NCI-H187 (cell line): Measurements from ENCODE around the gene OR12D1.
"Not testable (repeated sequence)": the region's sequence is repeated elsewhere in the genome, so short reads cannot be mapped to it uniquely, and the experiment has no call there.

Experiments used
- DNase-seq, 2 experiments: peaks; one replicate each; lab custom pipeline; 2025; lab: John Stamatoyannopoulos, UW

OR12D1 gene

DNA sequence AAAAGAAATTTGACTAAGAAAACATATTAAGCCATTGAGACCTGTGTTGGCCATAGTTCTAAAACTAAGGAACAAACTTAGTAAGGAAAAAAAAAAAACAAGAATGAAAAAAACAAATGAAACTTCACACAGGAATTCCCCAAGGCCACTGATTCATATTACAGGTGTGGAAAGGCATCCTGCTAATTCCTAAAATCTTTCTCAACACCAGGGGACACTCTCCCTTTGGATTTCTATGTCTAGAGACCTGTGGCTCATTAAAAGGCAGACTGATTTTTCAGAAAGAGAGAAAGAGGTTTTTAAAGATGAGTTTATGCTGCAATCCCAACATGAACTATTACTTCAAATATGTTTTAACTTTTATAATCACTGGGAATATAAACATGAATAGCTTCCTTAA is at the start of gene OR12D1:
Gene OR12D1, plus strand, starts transcription at position 341 of the 400 bp plus-strand sequence.
- DNase-seq: no peak

DNA sequence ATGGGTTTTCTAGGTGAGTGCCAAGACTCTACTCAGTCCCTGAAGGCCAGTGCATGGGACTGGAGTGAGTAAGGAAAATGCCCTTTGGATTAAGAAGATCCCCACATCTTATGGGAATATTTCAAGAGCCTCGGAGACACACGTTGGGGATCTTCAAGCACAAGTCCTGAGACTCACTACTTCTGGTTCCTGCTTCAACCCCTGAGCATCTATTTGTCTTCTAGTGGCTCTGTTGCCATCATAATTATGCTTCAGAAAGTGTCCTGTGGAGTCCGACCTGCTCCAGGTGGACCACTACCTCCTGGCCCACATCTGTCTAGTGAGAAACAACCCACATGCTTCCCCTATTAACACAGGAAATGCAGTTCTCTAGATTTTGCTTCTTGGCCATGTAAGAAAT is 46.0 kb upstream of the OR12D1 start, which contains the start of gene OR5V1:
Gene OR5V1, minus strand, starts transcription at position 101 of the 400 bp plus-strand sequence. CDS start 12,670 bp downstream, outside the sequence.
- no peak for DNase-seq

DNA sequence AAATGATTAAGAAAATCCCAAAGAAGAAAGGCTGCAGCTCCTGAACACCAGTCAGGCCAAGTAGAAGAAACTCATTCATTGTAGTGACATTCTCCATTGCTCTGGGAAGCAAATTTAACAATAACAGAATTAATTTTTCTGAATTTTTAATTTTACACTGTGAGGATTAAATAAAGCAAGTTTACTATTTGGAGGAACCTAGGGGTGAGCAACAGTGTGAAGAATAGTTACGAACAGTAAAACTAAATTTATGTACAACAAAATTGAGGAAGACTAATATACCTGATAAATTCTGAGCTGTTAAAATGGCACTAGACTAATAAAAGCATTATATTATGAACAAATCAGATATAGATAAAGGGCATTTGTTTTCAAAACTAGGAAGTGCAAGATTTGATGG is 39.5 kb upstream of the OR12D1 start, which contains the start of gene OR12D3:
Gene OR12D3, minus strand, starts transcription at position 101 of the 400 bp plus-strand sequence. Its CDS starts 4 bp downstream, at position 97.
- DNase-seq: no peak

DNA sequence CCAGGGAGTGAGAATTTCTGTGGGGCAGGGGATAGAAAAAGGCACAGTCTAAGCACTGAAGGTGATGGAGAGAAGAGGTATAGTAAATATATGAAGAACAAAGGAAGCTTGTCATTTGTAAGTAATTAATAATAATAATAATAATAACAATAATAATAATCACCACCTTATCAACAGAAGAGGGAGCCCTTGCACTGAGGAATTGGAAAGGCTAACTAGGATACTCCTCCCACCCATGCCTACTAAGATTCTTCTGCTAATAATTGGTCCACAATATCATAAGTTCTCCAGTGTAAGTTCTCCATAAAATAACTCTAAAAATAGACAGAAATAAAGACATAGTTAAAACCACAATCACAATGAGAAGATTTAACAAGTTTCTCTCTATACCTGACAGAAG is 38.7 kb upstream of the OR12D1 start:
- DNase-seq: no peak

DNA sequence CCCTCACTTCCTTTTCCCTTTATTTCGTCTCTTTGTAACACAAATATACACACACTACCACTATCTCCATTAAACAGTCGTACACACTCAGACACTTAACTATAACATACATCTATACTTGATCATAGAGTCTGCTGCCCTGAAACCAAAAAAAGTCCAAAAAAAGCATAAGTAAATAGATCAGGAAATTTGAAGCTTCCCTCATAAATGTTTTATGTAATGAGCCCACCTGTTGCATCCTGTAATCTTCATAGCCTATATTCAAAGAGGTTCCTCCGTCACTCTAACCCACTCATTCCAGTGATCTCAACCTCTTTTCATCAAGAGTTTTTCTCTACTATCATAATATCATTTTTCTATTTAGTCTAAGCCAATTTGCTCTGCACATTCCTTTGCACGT is 26.2 kb upstream of the OR12D1 start:
- DNase-seq: no peak

DNA sequence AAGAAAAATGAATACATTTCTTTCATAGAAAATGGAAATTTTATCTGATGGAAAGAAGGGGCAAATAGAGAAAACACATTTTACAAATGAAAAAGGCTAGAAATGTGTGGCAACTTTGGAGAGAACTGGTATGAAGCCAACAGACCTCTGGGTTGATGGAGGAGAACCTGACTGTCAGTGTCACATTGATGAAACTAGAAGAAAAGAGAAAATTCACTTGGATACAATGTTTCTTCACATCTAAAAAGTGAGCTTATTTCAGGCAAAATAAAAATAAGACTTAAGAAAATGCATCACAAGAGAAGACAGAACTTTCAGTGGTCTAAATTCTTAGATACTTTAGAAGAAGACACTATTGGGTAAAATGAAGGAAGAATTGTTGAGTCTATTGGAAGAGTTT is 19.4 kb upstream of the OR12D1 start, which contains the start of gene OR12D2:
Gene OR12D2, plus strand, starts transcription at position 301 of the 400 bp plus-strand sequence. CDS start 1,069 bp downstream, outside the sequence.
- DNase-seq: no peak

DNA sequence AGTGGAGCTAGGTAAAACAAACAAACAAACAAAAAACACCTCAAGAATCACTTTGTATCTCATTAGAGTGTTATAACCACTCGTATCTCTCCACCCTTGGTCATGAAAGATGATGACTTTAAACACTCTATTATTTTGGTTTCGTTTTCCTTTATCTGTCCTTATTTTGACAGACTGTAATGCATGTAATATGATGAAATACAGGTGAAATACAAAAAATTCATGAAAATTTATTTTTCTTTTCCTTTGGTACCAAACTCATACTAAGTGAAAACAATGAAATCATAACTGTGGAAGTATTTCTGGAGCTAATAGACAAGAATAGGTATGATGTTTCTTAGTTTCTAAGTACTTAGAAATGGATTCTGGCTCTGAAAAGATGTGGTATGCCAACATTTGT is 15.2 kb upstream of the OR12D1 start:
- DNase-seq: no peak

DNA sequence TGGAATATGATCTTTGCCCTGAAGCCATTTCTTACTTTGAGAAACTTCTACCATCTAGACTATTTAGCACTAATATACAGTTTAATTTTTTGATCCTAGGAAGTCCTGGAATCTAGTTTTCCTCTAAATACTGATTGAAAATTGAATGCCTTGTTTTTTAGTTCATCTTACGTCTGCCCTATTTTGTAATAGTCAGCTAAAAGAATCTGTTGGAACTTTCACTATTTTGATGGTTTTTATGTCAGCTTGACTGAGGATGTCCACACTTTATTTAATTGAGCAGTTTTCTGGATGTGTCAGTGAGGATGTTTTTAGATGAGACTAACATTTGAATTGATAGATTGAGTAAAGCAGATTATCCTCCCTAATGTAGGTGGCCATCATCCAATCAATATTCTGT is 10.9 kb upstream of the OR12D1 start:
- no peak for DNase-seq

DNA sequence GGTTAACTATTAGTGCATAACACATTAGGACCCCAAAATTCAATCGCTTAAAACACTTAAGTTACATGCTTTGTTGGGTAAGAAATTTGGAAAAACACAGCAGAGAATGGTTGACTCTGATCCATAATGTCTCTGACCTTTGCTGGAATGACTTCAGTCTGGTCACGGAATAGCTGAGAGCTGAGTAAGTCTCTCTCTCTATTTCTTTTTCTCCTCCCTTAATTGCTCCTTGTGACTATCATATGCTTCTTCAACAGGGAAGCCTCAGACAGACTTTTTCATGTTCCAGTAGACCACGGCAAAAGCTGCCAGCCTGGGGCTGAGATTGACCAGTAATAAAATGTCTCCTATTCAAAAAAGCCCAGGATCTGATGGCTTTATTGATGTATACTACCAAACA is 4.8 kb downstream of the OR12D1 start:
- DNase-seq: no peak

DNA sequence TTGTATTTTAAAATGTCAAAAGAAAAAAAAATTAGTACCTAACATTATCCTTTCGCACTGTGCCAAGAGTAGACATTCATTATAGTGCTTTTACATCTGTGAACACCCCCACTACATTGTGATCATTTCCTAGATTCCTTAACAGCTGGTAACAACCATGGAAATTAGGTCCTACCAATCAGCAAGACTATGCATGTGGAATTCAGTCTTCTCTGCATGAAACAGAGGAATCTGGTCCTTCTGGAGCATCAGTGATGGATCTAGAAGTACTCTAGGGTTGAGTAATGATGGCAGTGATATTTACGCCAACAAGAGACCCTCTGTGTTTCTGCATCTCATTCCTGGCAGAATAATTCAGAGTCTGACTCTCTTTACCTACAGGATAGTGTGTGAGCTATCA is 9.4 kb downstream of the OR12D1 start:
- no peak for DNase-seq

DNA sequence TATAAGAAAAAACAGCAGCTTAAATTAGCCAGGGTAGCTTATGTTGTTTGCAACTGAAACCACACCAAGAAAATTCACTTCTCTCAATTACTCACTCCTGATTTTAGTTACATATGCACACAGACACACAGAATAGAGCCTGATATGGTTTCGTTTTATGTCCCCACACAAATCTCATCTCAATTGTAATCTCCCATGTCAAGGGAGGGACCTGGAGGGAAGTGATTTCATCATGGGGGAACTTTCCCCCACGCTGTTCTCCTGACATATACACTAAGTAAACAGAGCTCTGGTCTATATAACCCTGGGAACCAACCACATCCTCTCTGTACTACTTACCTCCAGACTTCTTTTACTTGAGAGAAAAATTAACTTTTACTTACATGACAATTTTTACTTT is 9.8 kb downstream of the OR12D1 start:
- no peak for DNase-seq

DNA sequence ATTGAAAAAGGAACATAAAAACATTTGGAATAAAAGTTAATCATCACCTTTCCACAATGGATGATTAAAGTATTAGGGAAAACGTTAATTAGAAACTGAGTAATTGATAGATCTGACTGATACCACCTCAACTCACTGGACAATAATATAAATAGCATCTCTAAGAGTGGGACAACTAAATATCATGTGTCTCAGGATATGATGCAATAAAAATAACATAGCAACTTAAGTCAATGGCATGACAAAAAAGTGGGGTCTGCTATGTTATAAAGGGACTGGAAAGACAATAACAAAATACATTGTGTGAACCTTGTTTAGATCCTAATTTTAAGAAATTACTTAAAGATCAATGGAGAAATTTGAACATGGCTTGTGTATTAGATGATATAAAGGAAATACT is 10.3 kb downstream of the OR12D1 start:
- no peak for DNase-seq

DNA sequence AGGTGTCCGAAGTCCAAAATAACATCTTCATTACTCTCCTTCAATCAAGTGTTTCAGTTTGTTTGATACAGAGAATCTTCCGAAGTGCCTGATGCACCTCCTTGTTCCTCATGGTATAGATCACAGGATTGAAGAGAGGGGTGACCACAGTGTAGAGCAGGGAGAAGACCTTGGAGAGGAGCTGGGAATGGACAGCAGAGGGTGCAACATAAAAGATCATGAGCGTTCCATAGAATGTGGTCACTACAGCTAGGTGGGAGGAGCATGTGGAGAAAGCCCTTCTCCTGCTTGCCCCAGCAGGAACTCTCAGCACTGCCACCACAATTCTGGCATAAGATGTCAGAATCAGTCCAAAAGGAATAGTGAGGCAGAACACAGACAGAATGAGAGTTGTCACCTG is 11.9 kb downstream of the OR12D1 start:
- DNase-seq: no peak

DNA sequence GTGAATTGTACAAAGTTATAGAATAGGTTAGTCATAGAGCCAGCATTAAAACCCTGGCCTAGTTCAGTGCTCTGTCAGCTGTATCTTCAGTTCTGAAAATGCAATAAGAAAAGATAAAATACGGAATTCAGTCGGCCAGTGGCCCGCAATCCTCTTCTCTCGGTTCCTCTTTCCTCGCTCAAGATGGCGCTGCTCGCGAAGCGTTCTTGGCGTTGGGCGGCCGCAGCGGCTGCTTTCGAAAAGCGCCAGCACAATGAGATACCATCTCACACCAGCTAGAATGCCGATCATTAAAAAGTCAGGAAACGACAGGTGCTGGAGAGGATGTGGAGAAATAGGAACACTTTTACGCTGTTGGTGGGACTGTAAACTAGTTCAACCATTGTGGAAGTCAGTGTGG is 22.0 kb downstream of the OR12D1 start:
- DNase-seq: not testable (repeated sequence)

DNA sequence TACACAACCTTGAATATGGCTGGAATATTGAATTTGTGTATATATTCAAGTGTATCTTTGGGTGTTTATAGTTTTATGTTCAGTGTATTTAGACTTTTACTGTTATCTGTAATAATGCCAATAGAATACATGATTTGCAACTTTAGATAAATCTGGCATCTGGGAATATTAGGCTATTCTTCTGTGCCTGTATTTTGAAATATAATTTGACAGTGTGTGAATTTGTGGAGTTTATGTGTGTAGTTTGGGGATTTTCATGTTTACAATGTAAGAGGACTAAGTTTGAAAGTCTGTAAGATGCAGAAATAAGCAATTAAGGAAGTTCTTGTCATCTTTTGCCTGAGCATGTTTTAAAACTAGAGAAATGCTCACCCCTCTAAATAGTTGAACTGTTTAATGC is 24.3 kb downstream of the OR12D1 start, which contains the start of gene OR10C1:
Gene OR10C1, plus strand, starts transcription at position 301 of the 400 bp plus-strand sequence. CDS start 710 bp downstream, outside the sequence.
- no peak for DNase-seq

DNA sequence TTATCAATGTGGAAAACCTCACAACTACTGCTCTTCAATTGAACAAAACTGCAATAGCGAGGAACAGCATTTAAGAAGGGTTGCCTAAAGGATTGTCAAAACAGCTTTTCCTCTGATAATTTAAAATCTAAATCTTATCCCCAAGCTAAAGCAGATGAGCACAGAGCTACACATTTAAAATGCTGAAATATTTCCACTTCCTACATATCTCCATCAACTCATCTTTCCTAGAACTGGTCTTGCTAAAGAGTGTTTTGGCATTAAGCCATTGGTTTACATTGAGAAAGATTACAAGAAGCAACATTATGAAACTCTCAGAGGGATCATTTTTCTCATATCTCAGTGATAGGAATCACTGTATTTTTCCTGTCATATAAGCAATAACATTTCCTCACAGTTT is 28.0 kb downstream of the OR12D1 start:
- DNase-seq: no peak

DNA sequence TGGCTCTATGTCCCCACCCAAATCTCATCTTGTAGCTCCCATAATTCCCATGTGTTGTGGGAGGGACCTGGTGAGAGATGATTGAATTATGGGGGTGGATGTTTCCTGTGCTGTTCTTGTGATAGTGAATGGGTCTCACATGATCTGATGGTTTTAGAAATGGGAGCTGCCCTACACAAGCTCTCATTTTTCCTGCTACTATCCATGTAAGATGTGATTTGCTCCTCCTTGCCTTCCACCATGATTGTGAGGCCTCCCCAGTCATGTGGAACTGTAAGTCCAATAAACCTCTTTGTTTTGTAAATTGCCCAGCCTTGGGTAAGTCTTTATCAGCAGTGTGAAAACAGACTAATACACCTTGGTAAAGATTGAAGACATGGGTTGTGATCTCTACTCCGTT is 29.3 kb downstream of the OR12D1 start:
- DNase-seq: not testable (repeated sequence)

DNA sequence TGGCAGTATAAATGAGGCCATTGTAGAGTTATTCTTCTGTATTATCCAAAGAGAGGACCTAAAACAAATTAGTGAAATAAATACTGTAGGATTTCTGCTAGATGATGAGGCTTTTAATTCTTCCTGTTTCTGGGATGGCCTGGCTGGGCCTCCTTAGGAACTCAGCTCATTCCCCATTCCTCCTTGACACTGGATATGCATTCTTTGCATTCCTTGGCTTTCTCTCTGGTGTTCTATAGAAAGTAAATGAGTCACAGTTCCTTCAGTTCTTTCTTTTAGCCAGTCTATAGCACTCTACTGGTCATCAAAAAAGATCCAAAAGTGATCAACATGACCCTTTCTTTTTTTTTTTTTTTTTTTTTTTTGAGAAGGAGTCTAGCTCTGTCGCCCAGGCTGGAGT is 32.9 kb downstream of the OR12D1 start:
- no peak for DNase-seq

DNA sequence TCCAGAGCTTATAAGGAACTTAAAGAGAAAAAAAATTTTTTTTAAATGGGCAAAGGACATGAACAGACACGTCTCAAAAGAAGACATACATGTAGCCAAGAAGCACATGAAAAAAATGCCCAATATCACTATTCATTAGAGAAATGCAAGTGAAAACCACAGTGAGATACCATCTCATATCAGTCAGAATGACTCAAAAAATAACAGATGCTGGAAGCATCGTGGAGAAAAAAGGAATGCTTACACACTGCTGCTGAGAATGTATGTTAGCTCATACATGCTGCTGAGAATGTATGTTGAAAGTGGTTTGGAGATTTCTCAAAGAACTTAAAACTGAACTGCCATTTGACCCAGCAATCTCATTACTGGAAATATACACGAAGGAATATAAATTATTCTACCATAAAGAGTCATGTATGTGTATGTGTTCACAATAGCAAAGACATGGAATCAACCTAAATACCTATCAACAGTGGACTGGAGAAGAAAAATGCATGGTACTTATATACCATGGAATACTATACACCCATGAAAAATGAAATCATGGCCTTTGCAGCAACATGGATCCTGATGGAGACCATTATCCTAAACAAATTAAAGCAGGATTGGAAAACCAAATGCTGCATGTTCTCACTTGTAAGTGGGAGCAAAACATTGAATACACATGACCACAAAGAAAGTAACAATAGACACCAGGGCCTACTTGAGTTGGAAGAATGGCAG is 36.9 kb downstream of the OR12D1 start:
- no peak for DNase-seq

DNA sequence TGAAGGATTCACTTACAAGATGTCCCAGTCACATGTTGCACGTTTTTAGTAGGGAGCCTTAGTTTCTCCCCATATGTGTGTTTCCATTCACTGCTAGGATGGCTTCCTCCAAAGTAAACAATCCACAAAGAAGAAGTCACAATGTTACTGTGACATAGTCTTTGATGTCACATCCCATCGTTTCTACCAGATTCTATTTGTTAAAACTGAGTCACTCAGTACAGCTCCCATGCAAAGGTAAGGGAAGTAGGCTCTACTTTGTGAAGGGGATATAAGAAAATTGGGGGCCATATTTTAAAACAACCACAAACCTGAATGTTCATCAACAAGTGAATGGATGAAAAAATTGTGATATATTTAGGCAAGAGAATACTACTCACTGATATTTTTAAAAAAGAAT is 42.2 kb downstream of the OR12D1 start, which contains the start of the genes OR11A1 and OR2H1:
Gene OR11A1, minus strand, starts transcription at position 101 of the 400 bp plus-strand sequence. CDS start 29,430 bp downstream, outside the sequence.
Gene OR2H1, plus strand, starts transcription at position 185 of the 400 bp plus-strand sequence. CDS start 4,615 bp downstream, outside the sequence.
- DNase-seq: no peak

DNA sequence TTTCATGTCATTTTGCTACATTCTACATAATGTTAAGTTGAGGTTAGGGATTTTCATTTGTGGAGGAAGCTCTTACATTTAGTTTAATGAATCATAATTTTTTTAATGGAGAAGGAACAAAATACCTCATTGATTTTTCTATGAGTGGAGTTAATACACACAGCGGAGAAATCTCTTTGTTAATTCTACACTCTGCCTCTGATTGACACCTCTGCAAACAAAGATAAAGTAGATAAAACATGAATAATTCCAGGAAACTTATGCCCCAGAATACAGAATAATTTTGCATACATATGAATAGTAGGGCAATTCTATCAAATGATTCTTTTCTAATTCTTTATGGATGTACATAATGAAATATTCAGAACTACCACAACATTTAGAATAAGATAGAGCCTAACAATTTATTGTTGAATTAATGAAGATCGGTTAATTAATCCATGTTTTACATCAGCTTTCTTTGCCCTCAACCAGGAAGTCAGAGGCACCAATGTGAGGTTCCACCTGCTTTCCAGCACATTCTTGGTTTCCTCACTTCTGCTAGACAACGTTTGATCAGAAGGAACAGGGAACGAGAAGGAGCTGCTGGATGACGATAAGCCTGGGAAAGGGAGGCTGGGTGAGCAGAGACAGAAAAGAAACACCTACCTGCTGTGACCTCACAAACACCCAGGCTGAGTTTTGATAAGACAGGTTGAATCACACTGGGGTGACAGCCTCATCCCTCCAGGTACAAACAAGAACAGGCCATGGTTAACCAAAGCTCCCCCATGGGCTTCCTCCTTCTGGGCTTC is 46.5 kb downstream of the OR12D1 start:
- DNase-seq: no peak

DNA sequence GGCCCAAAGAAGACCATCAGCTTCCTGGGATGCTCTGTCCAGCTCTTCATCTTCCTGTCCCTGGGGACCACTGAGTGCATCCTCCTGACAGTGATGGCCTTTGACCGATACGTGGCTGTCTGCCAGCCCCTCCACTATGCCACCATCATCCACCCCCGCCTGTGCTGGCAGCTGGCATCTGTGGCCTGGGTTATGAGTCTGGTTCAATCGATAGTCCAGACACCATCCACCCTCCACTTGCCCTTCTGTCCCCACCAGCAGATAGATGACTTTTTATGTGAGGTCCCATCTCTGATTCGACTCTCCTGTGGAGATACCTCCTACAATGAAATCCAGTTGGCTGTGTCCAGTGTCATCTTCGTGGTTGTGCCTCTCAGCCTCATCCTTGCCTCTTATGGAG is 47.3 kb downstream of the OR12D1 start:
- no peak for DNase-seq

DNA sequence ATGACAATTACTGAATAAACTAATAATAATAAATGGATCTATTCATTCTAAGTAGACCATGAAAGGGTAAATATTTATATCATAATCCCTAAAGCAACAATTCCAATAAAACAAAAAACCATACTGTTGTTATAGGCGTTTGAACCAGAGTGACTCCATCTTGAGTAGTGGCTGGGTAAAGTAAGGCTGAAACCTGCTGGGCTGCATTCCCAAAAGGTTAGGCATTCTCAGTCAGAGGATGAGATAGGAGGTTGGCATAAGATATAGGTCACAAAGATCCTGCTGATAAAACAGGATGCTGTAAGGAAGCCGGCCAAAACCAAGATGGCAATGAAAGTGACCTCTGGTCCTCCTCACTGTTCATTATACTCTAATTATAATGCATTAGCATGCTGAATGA is 50.6 kb downstream of the OR12D1 start:
- DNase-seq: no peak
